HepG2 (cell line): ENCODE results near the gene TXNRD2. TPM values are rescaled to one million over a fixed set of nuclear protein-coding genes. Genes with fewer than 3 reads are reported as not detected.

ENCODE experiments used
- BHLHE40 ChIP-seq: IDR thresholded peaks from 2 replicates; pipeline ENCODE4 v1.6.1; 2011; ENCODE audit warnings: low read length, improper control_type of control experiment
- CBX1 ChIP-seq: IDR thresholded peaks from one replicate; pipeline ENCODE4 v1.6.1; 2016; ENCODE audit warnings: antibody characterized with exemption, low read depth
- ERF ChIP-seq: IDR thresholded peaks from 2 replicates; pipeline ENCODE4 v1.6.1; 2018; ENCODE audit warnings: missing biosample characterization, missing genetic modification reagents
- GABPA ChIP-seq, 2 experiments: IDR thresholded peaks; 2 replicates each; pipeline ENCODE4 v1.6.1; 2011 to 2016; ENCODE audit warnings: low read depth in 2 of 2, low read length in 1 of 2, missing biosample characterization in 1 of 2, missing genetic modification characterization in 1 of 2
- HMG20A ChIP-seq: IDR thresholded peaks from 2 replicates; pipeline ENCODE4 v1.6.1; 2016; ENCODE audit warnings: borderline replicate concordance
- IKZF1 ChIP-seq: fragments of 450-650 bp; IDR thresholded peaks from 2 replicates; pipeline ENCODE4 v1.7.1; 2016
- MAF1 ChIP-seq: sonication (generic); formaldehyde crosslinking; IDR thresholded peaks from 2 replicates; pipeline ENCODE4 v1.5.0; 2020; ENCODE audit warnings: missing genetic modification reagents, borderline replicate concordance
- PHF21A ChIP-seq: sonication (generic); formaldehyde crosslinking; IDR thresholded peaks from 2 replicates; pipeline ENCODE4 v1.5.0; 2020; ENCODE audit warnings: mild to moderate bottlenecking, missing genetic modification reagents
- SP5 ChIP-seq: IDR thresholded peaks from 2 replicates; pipeline ENCODE4 v1.6.1; 2016; ENCODE audit warnings: low read depth, borderline replicate concordance
- STAT5B ChIP-seq: sonication (generic); formaldehyde crosslinking; IDR thresholded peaks from 2 replicates; pipeline ENCODE4 v1.4.0; 2020; ENCODE audit warnings: missing genetic modification reagents
- TEAD2 ChIP-seq: sonication (generic); formaldehyde crosslinking; IDR thresholded peaks from 2 replicates; pipeline ENCODE4 v1.9.0; 2021; ENCODE audit warnings: missing genetic modification reagents
- ZFAT ChIP-seq: sonication (generic); formaldehyde crosslinking; conservative IDR thresholded peaks from 2 replicates; pipeline ENCODE4 v1.8.1; 2023; ENCODE audit warnings: missing genetic modification reagents, inconsistent platforms
- ZNF136 ChIP-seq: sonication (generic); formaldehyde crosslinking; IDR thresholded peaks from 2 replicates; pipeline ENCODE4 v1.8.1; 2022; ENCODE audit warnings: low read depth, mild to moderate bottlenecking, moderate library complexity, missing genetic modification reagents
- ZNF20 ChIP-seq: sonication (generic); formaldehyde crosslinking; IDR thresholded peaks from 2 replicates; pipeline ENCODE4 v1.4.0; 2020; ENCODE audit warnings: mild to moderate bottlenecking, moderate library complexity, missing genetic modification reagents
- ZNF30 ChIP-seq: sonication (generic); formaldehyde crosslinking; IDR thresholded peaks from 2 replicates; pipeline ENCODE4 v1.5.0; 2020; ENCODE audit warnings: mild to moderate bottlenecking, missing genetic modification reagents
- ZNF557 ChIP-seq: sonication (generic); formaldehyde crosslinking; IDR thresholded peaks from 2 replicates; pipeline ENCODE4 v1.4.0; 2020; ENCODE audit warnings: missing genetic modification reagents
- ZSCAN31 ChIP-seq: sonication (generic); formaldehyde crosslinking; IDR thresholded peaks from 2 replicates; pipeline ENCODE4 v1.5.0; 2020; ENCODE audit warnings: low read depth, mild to moderate bottlenecking, missing genetic modification reagents
- polyA plus RNA-seq, 8 experiments: library from polyadenylated mRNA; depleted of rRNA in 3 of 8; stranded (reverse) in 7 of 8; unstranded in 1 of 8; fragments of >200 nt; fragmentation: Illumina TruSeq in 4 of 8; extraction: Trizol in 4 of 8; gene quantifications; 2 replicates each; pipeline versions ENCODE4 v1.2.1 to v1.2.3, GENCODE V29; 2011 to 2016; ENCODE audit warnings: low read depth in 4 of 8, missing spikeins in 1 of 8, mixed read lengths in 1 of 8; ENCODE audit not compliant: insufficient read depth in 1 of 8
- total RNA-seq, 5 experiments: library from RNA; depleted of rRNA; stranded (reverse); fragments of >200 nt; fragmentation: Illumina TruSeq; extraction: Trizol; gene quantifications; 2 replicates each; pipeline ENCODE4 v1.2.3, GENCODE V29; 2016; ENCODE audit warnings: low read depth in 1 of 5
- TF ChIP-seq, protein P1 (sequence below): sonication (generic); formaldehyde crosslinking; IDR thresholded peaks from 2 replicates; pipeline ENCODE4 v1.4.0; 2020; ENCODE audit warnings: missing genetic modification reagents
- TF ChIP-seq, protein P2 (sequence below): sonication (generic); formaldehyde crosslinking; IDR thresholded peaks from 2 replicates; pipeline ENCODE4 v1.4.0; 2020; ENCODE audit warnings: missing genetic modification reagents
- TF ChIP-seq, protein P3 (sequence below): IDR thresholded peaks from 2 replicates; pipeline ENCODE4 v1.6.1; 2018; ENCODE audit warnings: missing genetic modification reagents
- TF ChIP-seq, protein P4 (sequence below): conservative IDR thresholded peaks from 2 replicates; pipeline ENCODE4 v1.6.1; 2018; ENCODE audit warnings: missing genetic modification reagents

TXNRD2 gene
- total and polyA plus RNA-seq, 2 of the 13 experiments (the other 11 are each of a cell fraction or from before 2014, with no cell fraction given), result 17.5 to 18.6 TPM

DNA sequence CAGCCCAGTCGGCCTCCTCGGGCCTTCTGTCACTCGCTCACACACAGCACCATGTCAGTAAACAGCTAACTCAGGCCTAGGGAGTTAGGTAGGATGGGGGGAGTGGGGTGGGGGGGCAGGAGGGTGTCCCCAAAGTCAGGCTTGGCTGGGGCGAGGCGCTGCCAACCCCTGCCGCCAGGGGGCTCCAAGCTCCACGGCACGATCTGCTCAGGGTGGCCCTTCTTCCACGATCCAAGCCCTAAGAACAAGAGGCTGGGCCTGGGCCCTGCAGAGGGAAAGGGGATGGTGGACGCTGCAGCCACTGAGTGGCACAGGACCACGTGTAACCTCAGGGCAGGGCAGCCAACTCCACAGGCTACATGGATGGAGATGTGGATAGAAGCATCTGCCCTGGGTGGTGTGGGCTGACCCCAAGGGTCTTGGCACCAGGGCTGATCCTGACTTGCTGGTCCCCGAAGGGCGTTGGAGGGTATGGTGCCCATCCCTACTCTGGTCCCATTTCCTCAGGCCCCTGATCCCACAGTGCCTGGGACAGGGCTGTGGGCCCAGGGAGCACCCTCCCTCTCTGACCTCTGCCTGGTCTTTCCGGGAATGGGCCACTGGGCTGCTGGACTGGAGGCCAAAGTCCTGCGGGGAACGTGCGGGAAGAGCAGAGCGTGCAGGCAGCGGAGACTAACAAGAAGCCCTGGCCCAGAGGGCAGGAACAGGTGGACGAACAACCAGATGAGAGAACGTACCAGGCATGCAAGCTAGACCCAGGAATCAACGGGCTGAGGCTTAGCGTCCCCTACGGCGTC, 29.1 kb upstream of the TXNRD2 start (continued):
- TF ChIP-seq SP5 (CRISPR knock-in tag) (peak; percentile 58), PHF21A (peak; percentile 97), HMG20A (CRISPR knock-in tag) (peak; percentile 42; the same call in 1 of the 2 replicates), ZSCAN31 (CRISPR knock-in tag) (peak; percentile 85; the same call in 1 of the 2 replicates), ZNF20 (CRISPR knock-in tag) (no peak), MAF1 (CRISPR knock-in tag) (0 out of 2 replicates have a peak, but pooled peaks have one; percentile 7), ZFAT (CRISPR knock-in tag) (no peak), CBX1 (peak; percentile 32), ZNF30 (no peak), BHLHE40 (peak; percentile 79), GABPA (IDR thresholded peaks at IDR 0.05; ENCODE audit: low read depth, low read length) (no peak), GABPA (CRISPR knock-in tag; IDR thresholded peaks at IDR 0.05; ENCODE audit: low read depth) (no peak), ZNF136 (CRISPR knock-in tag) (no peak), ZNF557 (CRISPR knock-in tag) (0 out of 2 replicates have a peak, but pooled peaks have one; percentile 83), ERF (CRISPR knock-in tag) (peak; percentile 89), IKZF1 (no peak), STAT5B (no peak), TEAD2 (CRISPR knock-in tag) (no peak)
- TF ChIP-seq, protein P1, sequence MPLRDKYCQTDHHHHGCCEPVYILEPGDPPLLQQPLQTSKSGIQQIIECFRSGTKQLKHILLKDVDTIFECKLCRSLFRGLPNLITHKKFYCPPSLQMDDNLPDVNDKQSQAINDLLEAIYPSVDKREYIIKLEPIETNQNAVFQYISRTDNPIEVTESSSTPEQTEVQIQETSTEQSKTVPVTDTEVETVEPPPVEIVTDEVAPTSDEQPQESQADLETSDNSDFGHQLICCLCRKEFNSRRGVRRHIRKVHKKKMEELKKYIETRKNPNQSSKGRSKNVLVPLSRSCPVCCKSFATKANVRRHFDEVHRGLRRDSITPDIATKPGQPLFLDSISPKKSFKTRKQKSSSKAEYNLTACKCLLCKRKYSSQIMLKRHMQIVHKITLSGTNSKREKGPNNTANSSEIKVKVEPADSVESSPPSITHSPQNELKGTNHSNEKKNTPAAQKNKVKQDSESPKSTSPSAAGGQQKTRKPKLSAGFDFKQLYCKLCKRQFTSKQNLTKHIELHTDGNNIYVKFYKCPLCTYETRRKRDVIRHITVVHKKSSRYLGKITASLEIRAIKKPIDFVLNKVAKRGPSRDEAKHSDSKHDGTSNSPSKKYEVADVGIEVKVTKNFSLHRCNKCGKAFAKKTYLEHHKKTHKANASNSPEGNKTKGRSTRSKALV (CRISPR knock-in tag), result 0 out of 2 replicates have a peak, but pooled peaks have one; percentile 20
- TF ChIP-seq, protein P2, sequence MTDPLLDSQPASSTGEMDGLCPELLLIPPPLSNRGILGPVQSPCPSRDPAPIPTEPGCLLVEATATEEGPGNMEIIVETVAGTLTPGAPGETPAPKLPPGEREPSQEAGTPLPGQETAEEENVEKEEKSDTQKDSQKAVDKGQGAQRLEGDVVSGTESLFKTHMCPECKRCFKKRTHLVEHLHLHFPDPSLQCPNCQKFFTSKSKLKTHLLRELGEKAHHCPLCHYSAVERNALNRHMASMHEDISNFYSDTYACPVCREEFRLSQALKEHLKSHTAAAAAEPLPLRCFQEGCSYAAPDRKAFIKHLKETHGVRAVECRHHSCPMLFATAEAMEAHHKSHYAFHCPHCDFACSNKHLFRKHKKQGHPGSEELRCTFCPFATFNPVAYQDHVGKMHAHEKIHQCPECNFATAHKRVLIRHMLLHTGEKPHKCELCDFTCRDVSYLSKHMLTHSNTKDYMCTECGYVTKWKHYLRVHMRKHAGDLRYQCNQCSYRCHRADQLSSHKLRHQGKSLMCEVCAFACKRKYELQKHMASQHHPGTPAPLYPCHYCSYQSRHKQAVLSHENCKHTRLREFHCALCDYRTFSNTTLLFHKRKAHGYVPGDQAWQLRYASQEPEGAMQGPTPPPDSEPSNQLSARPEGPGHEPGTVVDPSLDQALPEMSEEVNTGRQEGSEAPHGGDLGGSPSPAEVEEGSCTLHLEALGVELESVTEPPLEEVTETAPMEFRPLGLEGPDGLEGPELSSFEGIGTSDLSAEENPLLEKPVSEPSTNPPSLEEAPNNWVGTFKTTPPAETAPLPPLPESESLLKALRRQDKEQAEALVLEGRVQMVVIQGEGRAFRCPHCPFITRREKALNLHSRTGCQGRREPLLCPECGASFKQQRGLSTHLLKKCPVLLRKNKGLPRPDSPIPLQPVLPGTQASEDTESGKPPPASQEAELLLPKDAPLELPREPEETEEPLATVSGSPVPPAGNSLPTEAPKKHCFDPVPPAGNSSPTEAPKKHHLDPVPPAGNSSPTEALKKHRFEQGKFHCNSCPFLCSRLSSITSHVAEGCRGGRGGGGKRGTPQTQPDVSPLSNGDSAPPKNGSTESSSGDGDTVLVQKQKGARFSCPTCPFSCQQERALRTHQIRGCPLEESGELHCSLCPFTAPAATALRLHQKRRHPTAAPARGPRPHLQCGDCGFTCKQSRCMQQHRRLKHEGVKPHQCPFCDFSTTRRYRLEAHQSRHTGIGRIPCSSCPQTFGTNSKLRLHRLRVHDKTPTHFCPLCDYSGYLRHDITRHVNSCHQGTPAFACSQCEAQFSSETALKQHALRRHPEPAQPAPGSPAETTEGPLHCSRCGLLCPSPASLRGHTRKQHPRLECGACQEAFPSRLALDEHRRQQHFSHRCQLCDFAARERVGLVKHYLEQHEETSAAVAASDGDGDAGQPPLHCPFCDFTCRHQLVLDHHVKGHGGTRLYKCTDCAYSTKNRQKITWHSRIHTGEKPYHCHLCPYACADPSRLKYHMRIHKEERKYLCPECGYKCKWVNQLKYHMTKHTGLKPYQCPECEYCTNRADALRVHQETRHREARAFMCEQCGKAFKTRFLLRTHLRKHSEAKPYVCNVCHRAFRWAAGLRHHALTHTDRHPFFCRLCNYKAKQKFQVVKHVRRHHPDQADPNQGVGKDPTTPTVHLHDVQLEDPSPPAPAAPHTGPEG (CRISPR knock-in tag), result no peak
- TF ChIP-seq, protein P3, sequence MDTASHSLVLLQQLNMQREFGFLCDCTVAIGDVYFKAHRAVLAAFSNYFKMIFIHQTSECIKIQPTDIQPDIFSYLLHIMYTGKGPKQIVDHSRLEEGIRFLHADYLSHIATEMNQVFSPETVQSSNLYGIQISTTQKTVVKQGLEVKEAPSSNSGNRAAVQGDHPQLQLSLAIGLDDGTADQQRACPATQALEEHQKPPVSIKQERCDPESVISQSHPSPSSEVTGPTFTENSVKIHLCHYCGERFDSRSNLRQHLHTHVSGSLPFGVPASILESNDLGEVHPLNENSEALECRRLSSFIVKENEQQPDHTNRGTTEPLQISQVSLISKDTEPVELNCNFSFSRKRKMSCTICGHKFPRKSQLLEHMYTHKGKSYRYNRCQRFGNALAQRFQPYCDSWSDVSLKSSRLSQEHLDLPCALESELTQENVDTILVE (CRISPR knock-in tag), result peak; percentile 86
- TF ChIP-seq, protein P4, sequence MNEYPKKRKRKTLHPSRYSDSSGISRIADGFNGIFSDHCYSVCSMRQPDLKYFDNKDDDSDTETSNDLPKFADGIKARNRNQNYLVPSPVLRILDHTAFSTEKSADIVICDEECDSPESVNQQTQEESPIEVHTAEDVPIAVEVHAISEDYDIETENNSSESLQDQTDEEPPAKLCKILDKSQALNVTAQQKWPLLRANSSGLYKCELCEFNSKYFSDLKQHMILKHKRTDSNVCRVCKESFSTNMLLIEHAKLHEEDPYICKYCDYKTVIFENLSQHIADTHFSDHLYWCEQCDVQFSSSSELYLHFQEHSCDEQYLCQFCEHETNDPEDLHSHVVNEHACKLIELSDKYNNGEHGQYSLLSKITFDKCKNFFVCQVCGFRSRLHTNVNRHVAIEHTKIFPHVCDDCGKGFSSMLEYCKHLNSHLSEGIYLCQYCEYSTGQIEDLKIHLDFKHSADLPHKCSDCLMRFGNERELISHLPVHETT (CRISPR knock-in tag), result no peak
